GM12873 (cell line): ENCODE results near the gene AGAP1.

Source experiments
- CTCF ChIP-seq: IDR thresholded peaks from 2 replicates; pipeline ENCODE4 v1.5.1; 2012; ENCODE audit warnings: low read depth, mild to moderate bottlenecking, moderate library complexity, low read length, control low read depth; ENCODE audit not compliant: insufficient read depth; ENCODE audit errors: missing control alignments

Gene AGAP1

DNA sequence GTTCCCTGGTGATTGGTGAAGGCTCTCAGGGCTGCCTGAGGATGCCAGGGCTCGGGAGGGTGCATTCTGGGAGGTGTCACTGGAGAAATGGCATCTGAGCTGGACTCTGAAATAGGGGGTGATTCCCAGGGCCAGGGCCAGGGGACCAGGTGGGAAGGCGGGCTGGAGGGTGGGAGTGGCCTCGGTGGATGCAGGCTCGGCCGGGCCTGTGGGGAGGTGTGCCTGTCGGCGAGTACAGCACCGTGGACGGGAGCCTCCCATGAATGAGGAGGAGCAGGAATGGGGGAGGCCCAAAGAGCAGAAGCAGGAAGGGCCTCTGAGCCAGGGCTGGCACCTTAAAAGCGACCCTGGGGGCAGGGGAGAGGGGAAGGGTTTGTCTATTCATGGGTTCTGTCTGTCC, 557.5 kb downstream of the AGAP1 start:
- no peak for TF ChIP-seq CTCF

GRCh38 chr2:236051806-236052205, 558.0 kb downstream of the AGAP1 start:
- no peak for TF ChIP-seq CTCF

GRCh38 chr2:236052206-236052605, 558.4 kb downstream of the AGAP1 start:
- TF ChIP-seq CTCF: no peak

GRCh38 chr2:236052926-236053821, 559.3 kb downstream of the AGAP1 start:
- no peak for TF ChIP-seq CTCF

DNA sequence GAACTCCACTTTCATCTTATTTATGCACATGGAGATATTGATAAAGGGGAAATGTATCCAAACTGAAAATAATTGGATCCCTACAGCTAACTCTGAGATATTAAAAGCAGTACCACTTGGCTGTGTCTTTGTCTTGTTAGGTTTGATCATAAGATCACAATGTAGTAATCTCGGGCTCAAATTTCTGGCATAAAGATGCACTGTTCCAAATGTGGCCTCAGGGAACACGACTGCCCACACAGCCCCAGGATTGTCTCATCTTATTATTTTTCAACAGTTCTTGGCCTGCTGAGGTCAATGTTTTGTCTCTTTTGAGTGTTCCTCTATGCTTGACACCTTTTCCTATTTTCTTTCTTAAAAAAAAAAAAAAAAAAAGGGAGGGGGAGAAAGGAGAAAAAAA, 560.3 kb downstream of the AGAP1 start:
- no peak for TF ChIP-seq CTCF

- TF ChIP-seq CTCF: no peak
These were observed 560.9 kb downstream of the AGAP1 start for GRCh38 chr2:236054621-236055305.

- TF ChIP-seq CTCF: no peak
These were observed 561.6 kb downstream of the AGAP1 start for GRCh38 chr2:236055471-236055870.
